ENCODE results near the gene AICDA.
"Not testable (repeated sequence)": the region's sequence is repeated elsewhere in the genome, so short reads cannot be mapped to it uniquely, and the experiment has no call there.

AICDA gene

GRCh38 chr12:8609061-8609570 is 3.5 kb downstream of the AICDA start:
- DNase-seq (ENCODE audit: low read depth): no peak

GRCh38 chr12:8606890-8607289 is 5.8 kb downstream of the AICDA start:
- no peak for DNase-seq (ENCODE audit: low read depth)

GRCh38 chr12:8605057-8605456 is 7.6 kb downstream of the AICDA start:
- no peak for DNase-seq (ENCODE audit: low read depth)

GRCh38 chr12:8603856-8604255 is 8.8 kb downstream of the AICDA start:
- DNase-seq (ENCODE audit: low read depth): no peak

DNA sequence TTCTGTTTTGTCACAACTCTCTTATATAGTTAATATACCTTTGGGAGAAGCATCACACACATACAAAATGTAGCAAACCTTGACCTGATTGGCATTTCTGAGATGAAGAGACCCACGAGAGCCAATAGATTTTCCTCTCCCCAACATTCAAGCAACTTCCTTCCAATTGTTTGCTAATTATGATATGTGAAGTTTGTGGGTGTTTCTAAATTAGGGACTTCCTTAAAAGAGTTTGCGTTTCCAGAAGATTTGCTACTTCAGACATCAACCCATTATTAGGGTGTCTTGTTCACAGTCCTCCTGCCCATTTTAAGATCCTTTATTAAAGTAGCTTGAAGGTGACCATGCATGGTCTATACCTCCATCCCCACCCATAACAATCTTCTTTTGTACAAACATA is 9.4 kb downstream of the AICDA start:
- DNase-seq (ENCODE audit: low read depth): no peak

DNA sequence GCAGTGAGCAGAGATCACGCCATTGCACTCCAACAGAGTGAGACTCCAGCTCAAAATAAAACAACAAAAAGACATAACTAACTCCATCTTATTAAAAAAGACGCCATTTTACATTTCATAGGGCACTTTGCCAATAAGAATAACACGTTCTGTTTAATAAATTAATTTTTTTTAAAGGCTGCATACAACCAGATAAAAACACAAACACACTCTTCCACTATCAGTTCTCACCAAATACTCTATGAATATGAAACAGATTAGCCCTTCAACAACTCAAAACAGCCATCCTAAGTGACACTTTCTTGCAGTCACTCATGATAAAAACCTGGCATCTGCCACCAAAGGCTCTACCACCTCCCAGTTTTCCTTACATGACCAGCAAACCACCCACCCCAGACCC is 16.1 kb downstream of the AICDA start:
- DNase-seq (ENCODE audit: low read depth): no peak

DNA sequence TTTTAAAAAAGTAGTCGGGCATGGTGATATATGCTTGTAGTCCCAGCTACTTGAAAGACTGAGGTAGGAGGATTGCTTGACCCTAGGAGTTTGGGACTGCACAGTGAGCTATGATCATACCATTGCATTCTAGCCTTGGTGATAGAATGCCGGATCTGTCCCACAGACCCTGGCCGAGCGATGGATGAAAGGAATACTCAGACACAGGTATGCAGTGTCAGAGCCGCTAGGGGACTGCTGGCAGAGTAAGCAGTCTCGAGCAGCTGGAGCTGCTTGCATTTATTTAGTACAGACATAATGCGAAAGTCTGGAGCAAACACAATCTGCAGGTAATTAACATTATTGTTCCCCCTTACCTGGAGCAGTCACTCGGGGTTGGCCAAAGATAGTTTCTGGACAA is 18.6 kb downstream of the AICDA start:
- DNase-seq (ENCODE audit: low read depth): no peak

GRCh38 chr12:8593246-8593645 is 19.4 kb downstream of the AICDA start:
- no peak for DNase-seq (ENCODE audit: low read depth)

- DNase-seq (ENCODE audit: low read depth): no peak
Observed at GRCh38 chr12:8590842-8591545, 21.7 kb downstream of the AICDA start.

DNA sequence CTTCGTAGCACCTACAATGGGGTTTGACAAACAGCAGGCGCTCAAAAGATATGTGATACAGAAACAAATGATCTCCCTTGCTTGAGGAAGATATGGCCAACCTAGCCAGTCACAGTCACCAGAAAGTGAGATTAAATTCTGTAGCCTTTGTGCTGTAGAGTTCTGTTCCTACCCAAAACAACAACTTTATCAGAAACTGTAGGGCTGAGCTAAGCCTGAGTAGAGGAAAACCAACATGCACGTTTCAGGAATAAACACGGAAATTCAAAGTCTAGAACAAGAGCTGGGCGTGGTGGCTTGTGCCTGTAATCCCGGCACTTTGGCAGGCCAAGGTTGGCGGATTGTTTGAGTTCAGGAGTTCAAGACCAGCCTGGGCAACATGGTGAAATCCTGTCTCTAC is 23.0 kb downstream of the AICDA start:
- DNase-seq (ENCODE audit: low read depth): no peak

GRCh38 chr12:8584478-8584877 is 28.2 kb downstream of the AICDA start:
- DNase-seq (ENCODE audit: low read depth): not testable (repeated sequence)

DNA sequence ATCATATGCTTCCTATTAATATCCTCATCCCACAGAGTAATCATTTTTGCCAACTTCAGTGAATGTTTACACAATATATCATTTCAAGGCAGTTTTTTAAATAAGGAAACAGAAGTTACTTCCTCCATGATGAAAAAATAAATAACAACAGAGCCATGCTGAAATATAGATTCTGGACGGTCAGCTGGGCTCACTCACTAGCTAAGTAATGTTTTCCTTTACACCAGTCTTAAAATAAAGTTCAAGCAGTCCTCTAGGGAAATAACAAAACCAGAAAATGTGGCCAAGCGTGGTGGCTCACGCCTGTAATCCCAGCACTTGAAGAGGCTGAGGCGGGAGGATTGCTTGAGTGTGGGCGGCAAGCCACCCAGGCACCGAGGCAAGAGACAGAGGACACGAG is 28.7 kb downstream of the AICDA start:
- DNase-seq (ENCODE audit: low read depth): no peak

- DNase-seq (ENCODE audit: low read depth): no peak
Observed at GRCh38 chr12:8581098-8581784, 31.4 kb downstream of the AICDA start.

GRCh38 chr12:8577879-8578278 is 34.8 kb downstream of the AICDA start:
- no peak for DNase-seq (ENCODE audit: low read depth)

DNA sequence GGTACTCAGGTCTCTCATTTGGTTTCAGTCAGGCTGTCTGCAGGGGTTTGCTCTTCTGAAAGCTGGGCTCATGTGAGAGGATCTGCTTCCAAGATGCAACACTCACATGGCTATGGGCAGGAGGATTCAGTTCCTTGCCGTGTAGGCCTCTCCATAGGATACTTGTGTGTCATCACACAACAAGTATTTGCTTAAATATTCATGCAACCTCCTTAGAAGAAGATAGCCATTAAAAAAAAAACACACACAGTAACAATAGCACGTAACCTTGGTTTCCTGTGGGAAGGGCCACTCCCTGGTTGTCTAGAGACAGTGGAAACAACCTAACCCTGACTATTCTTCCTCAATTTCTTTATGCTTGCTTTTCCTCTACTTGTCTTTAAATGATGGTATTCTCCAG is 40.2 kb downstream of the AICDA start:
- no peak for DNase-seq (ENCODE audit: low read depth)

GRCh38 chr12:8566525-8566924 is 46.1 kb downstream of the AICDA start:
- DNase-seq (ENCODE audit: low read depth): no peak

DNA sequence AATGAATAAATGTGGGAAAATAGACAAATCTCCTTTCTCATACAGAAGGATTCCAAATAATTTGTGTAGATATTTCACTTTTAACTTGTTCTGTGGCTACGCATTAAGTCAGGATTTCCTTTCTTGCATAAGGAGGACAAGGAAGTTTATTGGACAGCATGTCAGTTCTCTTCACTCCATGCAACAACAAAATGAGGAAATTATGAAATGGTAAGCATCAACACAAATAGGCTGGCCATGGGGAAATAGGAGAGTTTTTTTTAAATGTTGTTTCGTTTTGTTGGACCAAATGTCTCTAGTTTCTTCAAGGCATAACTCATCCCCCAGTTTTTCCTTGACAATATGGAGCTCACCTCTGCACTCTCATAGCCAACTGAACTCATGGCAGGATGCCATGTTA is 46.6 kb downstream of the AICDA start:
- not testable (repeated sequence) for DNase-seq (ENCODE audit: low read depth)

GRCh38 chr12:8564656-8565055 is 48.0 kb downstream of the AICDA start:
- no peak for DNase-seq (ENCODE audit: low read depth)

- no peak for DNase-seq (ENCODE audit: low read depth)
Observed at GRCh38 chr12:8563356-8563755, 49.3 kb downstream of the AICDA start.

DNA sequence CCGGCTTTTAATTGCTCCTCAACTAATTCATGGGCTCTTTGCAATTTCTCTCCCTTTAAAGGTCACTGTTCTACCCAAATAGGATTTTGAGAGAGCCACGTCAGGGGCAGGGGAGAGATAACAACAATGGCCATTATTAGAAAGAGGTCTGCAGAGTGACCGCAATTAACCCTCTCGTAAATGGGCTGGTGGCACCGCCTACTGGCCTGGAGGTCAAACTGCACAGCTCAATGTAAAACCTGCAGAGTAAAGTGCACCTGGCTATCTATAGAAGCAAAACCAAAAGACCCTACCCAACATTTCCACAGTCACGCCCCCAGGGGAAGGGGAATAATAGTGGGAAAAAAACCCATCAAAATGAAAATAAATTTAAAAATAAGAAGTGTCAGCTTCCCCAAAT is 50.3 kb downstream of the AICDA start:
- no peak for DNase-seq (ENCODE audit: low read depth)

DNA sequence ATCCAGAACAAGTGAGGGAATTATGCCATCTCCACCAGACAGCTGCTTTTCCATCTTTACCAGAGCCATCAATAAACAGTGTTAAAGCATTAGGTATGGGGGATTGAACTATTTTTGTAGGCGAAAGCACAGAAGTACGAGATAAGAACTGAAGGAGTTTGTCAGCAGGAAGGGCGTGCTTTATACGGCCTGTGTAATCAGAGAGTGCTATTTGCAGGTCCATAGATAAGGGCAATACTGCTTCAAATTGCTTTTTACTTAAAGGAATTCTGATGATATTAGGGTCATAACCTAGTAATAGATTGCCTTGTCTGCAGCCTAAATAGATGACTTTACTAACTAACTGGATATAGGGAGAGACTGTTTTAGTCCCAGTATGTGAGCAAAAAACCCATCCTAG is 51.6 kb downstream of the AICDA start:
- no peak for DNase-seq (ENCODE audit: low read depth)

- DNase-seq (ENCODE audit: low read depth): no peak
Observed at GRCh38 chr12:8559676-8560075, 53.0 kb downstream of the AICDA start.

DNA sequence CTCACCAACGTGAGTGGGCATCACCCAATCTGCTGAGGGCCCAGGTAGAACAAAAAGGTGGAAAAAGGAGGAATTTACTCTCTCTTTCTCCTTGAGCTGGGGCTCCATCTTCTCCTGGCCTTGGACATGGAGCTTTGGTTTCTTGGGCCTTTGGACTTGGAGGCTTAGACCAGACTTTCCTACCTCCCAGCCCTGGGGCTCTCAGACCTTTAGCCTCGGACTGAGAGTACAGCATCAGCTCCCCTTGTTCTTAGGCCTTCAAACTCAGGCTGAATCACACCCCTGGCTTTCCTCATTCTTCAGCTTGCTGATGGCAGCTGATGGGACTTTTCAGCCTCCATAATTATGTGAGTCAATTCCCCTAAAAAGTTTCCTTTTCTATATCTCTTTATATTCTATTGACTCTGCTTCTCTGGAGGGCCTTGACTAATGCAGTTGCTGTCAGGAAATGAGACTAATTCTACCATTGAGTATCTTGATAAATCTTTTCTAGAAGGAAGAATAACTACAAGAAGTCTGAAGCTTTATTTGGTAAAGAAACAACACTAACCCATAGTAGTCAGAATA is 56.0 kb downstream of the AICDA start:
- DNase-seq (ENCODE audit: low read depth): no peak
